Fibroblast of villous mesenchyme (primary cell): Measurements from ENCODE around the gene LRP5. TPM values are rescaled to one million over a fixed set of nuclear protein-coding genes. Genes with fewer than 3 reads are reported as not detected.
"Not testable (repeated sequence)": the region's sequence is repeated elsewhere in the genome, so short reads cannot be mapped to it uniquely, and the experiment has no call there.

ENCODE experiments used
- DNase-seq: peaks from one replicate; pipeline ENCODE4 v3.0.0-alpha.2; 2010; ENCODE audit warnings: low read depth
- H3K4me3 ChIP-seq: 2 replicates; pipeline ENCODE4 v1.5.1; 2011; ENCODE audit warnings: low read depth, mild to moderate bottlenecking, low read length
- total RNA-seq: library from RNA; depleted of rRNA; stranded (reverse); fragments of >200 nt; gene quantifications from 2 replicates; pipeline ENCODE4 v1.2.3, GENCODE V29; 2012
- TF ChIP-seq, protein P1 (sequence below): IDR thresholded peaks from 2 replicates; pipeline ENCODE4 v1.5.1; 2012; ENCODE audit warnings: low read depth, mild to moderate bottlenecking, low read length; ENCODE audit not compliant: insufficient read depth

LRP5 gene
- total RNA-seq, 1 donor, result 31.5 TPM

DNA sequence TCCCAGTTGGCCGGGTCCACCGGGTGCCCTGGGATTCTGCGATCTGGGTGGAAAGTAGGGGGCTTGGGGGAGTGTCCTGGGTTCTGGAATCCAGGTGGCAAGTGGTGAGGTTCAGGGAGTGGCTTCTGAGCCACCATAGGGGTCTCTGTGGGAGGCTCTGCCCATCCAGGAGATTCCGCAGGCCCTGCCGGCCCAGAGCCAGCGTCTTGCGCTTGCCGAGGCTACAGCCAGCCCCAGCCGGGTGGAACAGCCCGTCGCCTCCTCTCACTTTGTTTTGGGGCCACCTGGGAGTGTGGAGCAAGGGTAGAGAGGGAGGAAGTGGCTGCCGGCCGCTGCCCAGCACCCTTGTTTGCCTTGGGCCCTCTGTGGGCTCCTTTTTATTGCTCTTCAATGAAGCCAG is 87.5 kb downstream of the LRP5 start:
- TF ChIP-seq, protein P1, sequence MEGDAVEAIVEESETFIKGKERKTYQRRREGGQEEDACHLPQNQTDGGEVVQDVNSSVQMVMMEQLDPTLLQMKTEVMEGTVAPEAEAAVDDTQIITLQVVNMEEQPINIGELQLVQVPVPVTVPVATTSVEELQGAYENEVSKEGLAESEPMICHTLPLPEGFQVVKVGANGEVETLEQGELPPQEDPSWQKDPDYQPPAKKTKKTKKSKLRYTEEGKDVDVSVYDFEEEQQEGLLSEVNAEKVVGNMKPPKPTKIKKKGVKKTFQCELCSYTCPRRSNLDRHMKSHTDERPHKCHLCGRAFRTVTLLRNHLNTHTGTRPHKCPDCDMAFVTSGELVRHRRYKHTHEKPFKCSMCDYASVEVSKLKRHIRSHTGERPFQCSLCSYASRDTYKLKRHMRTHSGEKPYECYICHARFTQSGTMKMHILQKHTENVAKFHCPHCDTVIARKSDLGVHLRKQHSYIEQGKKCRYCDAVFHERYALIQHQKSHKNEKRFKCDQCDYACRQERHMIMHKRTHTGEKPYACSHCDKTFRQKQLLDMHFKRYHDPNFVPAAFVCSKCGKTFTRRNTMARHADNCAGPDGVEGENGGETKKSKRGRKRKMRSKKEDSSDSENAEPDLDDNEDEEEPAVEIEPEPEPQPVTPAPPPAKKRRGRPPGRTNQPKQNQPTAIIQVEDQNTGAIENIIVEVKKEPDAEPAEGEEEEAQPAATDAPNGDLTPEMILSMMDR, result no peak
- DNase-seq, result no peak
- H3K4me3 ChIP-seq, result no peak overlapping the region

DNA sequence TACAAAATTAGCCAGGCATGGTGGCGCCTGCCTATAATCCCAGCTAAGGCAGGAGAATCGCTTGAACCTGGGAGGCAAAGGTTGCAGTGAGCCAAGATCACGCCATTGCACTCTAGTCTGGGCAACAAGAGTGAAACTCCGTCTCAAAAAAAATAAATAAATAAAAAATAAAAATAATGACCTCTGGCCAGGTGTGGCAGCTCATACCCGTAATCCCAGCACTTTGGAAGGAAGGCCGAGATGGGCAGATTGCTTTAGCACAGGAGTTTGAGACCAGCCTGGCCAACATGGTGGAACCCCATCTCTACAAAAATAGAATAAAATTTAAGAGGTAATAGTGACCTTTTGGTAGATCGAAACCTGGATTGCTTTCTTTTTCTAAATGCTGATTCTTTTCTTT is 88.2 kb downstream of the LRP5 start:
- DNase-seq, H3K4me3 ChIP-seq: not testable (repeated sequence)

DNA sequence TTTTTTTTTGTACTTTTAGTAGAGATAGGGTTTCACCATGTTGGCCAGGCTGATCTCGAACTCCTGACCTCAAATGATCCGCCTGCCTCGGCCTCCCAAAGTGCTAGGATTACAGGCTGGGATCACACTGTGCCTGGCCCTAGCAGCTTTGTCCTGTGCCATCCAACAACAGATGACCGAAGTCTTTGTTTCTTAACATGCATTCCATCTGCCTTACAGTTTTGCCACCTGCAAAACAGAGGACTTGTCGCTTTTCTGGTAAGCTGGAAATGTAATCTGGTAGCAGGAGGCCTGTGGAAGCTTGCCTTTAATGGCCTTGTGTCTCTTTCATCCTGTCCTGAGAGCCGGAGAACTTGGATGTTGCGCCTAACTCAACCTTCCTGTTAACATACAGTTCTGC is 89.5 kb downstream of the LRP5 start:
- no peak for DNase-seq
- H3K4me3 ChIP-seq, result no peak overlapping the region
- TF ChIP-seq, protein P1, result no peak

DNA sequence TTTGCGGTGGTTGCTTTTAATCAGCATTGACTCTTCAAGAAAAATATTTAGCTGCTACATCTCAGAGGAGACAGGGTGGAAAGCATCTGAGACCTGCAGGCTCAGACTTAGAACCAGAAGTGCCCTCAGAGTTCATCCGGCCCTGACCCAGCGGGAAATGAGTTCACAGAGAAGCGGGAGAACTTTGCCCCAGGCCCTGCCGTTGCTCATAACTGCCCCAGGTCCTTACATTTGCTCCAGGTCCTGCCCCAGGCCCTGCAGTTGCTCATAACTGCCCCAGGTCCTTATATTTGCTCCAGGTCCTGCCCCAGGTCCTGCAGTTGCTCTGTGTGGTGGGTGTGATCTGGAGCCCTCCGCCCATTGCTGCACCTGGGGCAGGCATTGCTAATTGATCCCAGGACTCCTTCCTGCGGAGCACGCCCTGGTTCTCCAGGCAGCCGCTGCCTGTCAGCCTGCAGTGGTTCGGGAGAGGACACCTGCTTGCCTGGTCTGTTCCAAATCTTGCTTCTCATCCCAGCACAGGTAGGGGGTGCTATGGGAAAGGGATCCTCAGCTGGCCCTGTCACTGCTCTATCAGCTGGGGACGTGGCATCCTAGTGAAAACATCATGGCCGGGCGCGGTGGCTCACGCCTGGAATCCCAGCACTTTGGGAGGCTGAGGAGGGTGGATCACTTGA is 90.1 kb downstream of the LRP5 start:
- TF ChIP-seq, protein P1, result no peak
- no peak for DNase-seq
- H3K4me3 ChIP-seq, result no peak overlapping the region

DNA sequence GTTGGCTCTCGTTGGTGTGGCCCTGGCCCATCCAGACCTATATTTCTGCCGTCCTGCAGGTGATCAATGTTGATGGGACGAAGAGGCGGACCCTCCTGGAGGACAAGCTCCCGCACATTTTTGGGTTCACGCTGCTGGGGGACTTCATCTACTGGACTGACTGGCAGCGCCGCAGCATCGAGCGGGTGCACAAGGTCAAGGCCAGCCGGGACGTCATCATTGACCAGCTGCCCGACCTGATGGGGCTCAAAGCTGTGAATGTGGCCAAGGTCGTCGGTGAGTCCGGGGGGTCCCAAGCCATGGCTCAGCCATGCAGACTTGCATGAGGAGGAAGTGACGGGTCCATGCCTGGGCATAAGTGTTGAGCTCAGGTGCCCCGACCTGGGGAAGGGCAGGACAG is 91.0 kb downstream of the LRP5 start:
- no peak for DNase-seq
- TF ChIP-seq, protein P1, result no peak
- no peak overlapping the region for H3K4me3 ChIP-seq

DNA sequence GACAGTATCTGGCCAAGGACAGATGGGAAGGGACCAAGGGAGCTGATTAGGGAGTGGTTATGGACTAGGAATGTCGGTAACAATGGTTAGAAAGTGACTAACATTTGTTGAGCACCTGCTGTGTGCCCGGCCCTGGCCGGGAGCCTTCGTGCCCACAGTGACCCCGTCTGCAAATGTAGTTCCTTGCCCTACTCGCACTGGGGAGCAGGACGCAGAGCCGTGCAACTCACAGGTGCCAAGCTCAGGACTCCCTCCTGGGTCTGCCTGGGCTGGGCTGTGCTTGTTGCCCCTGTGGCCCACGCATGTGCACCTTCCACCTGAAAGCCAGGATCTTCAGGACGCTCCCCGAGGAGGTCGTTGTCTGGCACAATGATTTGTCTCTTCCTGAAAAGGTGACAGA is 91.4 kb downstream of the LRP5 start:
- TF ChIP-seq, protein P1, result no peak
- no peak overlapping the region for H3K4me3 ChIP-seq
- DNase-seq, result no peak

DNA sequence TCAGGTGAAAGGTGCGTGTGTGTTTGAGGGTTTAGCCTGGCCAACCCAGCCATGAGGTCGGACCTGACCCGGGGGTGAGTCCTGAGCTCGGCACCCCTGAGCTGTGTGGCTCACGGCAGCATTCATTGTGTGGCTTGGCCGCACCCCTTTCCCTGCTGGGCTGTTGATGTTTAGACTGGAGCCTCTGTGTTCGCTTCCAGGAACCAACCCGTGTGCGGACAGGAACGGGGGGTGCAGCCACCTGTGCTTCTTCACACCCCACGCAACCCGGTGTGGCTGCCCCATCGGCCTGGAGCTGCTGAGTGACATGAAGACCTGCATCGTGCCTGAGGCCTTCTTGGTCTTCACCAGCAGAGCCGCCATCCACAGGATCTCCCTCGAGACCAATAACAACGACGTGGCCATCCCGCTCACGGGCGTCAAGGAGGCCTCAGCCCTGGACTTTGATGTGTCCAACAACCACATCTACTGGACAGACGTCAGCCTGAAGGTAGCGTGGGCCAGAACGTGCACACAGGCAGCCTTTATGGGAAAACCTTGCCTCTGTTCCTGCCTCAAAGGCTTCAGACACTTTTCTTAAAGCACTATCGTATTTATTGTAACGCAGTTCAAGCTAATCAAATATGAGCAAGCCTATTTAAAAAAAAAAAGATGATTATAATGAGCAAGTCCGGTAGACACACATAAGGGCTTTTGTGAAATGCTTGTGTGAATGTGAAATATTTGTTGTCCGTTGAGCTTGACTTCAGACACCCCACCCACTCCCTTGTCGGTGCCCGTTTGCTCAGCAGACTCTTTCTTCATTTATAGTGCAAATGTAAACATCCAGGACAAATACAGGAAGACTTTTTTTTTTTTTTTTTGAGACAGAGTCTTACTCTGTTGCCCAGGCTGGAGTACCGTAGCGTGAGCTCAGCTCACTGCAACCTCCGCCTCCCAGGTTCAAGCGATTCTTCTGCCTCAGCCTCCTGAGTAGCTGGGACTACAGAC is 94.2 kb downstream of the LRP5 start:
- no peak overlapping the region for H3K4me3 ChIP-seq
- TF ChIP-seq, protein P1, result no peak
- DNase-seq, result no peak
